Panc1 (cell line): ENCODE results near the gene SENP7. TPM values are rescaled to one million over a fixed set of nuclear protein-coding genes. Genes with fewer than 3 reads are reported as not detected.

ENCODE experiments used
- ATAC-seq: fragments of 200-7000 bp; cut with Tn5 transposase; 2 replicates; pipeline ENCODE4 v1.9.1; 2020; ENCODE audit warnings: mild to moderate bottlenecking, moderate library complexity
- BruUV-seq: library from RNA; stranded (reverse); fragments of 400-500 nt; replicated peaks from 2 replicates; lab custom pipeline; 2021; lab: Mats Ljungman, UMichigan
- CTCF ChIA-PET: fragments of 300-600 bp; sonication (Branson Sonifier 250); formaldehyde crosslinking; loops from one replicate; lab custom pipeline; 2022; ENCODE audit warnings: antibody characterized with exemption; lab: Charles Lee
- POLR2A ChIA-PET: fragments of 300-600 bp; sonication (Branson Sonifier 250); formaldehyde crosslinking; loops from one replicate; lab custom pipeline; 2022; ENCODE audit warnings: antibody characterized with exemption; lab: Charles Lee
- DNase-seq: peaks from one replicate; pipeline ENCODE4 v3.0.0-alpha.2; 2010; ENCODE audit warnings: low read depth, low spot score
- H3K27ac ChIP-seq: 2 replicates; pipeline ENCODE4 v1.5.1; 2011; ENCODE audit warnings: mild to moderate bottlenecking, low read length, inconsistent platforms
- H3K27me3 ChIP-seq: fragments of 200-500 bp; sonication (Bioruptor generic); 2 replicates; pipeline ENCODE4 v1.6.0; 2014; ENCODE audit warnings: low read length, inconsistent platforms; ENCODE audit not compliant: control insufficient read depth, insufficient read depth
- H3K36me3 ChIP-seq: fragments of 200-500 bp; sonication (Bioruptor generic); 2 replicates; pipeline ENCODE4 v1.5.1; 2014; ENCODE audit warnings: inconsistent platforms, mild to moderate bottlenecking, low read length, moderate library complexity; ENCODE audit not compliant: control insufficient read depth, insufficient read depth
- H3K4me1 ChIP-seq: 2 replicates; pipeline ENCODE4 v1.5.1; 2011; ENCODE audit warnings: inconsistent platforms, mild to moderate bottlenecking, low read length, moderate library complexity; ENCODE audit not compliant: control insufficient read depth, insufficient read depth
- H3K4me3 ChIP-seq, 2 experiments: 2 replicates each; pipeline ENCODE4 v1.5.1; 2011 to 2012; ENCODE audit warnings: low read depth in 2 of 2, low read length in 2 of 2, mild to moderate bottlenecking in 2 of 2, inconsistent platforms in 1 of 2, moderate library complexity in 1 of 2
- H3K9me3 ChIP-seq: fragments of 200-500 bp; sonication (Bioruptor generic); 2 replicates; pipeline ENCODE4 v1.5.1; 2014; ENCODE audit warnings: low read depth, mild to moderate bottlenecking, inconsistent platforms, low read length, moderate library complexity; ENCODE audit not compliant: control insufficient read depth, insufficient read depth
- CTCF ChIP-seq: fragments of 450-650 bp; IDR thresholded peaks from 2 replicates; pipeline ENCODE4 v1.5.1; 2017; ENCODE audit warnings: mild to moderate bottlenecking
- POLR2AphosphoS5 ChIP-seq: IDR thresholded peaks from 2 replicates; pipeline ENCODE4 v1.6.1; 2012; ENCODE audit warnings: mild to moderate bottlenecking, low read depth, low read length, moderate library complexity
- REST ChIP-seq, 2 experiments: IDR thresholded peaks; 2 replicates each; pipeline ENCODE4 v1.6.1; 2011 to 2012; ENCODE audit warnings: low read depth in 2 of 2, control low read depth in 1 of 2, low read length in 1 of 2, mild to moderate bottlenecking in 1 of 2, moderate library complexity in 1 of 2; ENCODE audit not compliant: insufficient read depth in 1 of 2
- SIN3A ChIP-seq: IDR thresholded peaks from 2 replicates; pipeline ENCODE4 v1.6.1; 2012; ENCODE audit warnings: low read depth, mild to moderate bottlenecking, low read length, moderate library complexity, borderline replicate concordance; ENCODE audit not compliant: insufficient read depth
- TCF7L2 ChIP-seq: IDR thresholded peaks from 2 replicates; pipeline ENCODE4 v1.6.1; 2011; ENCODE audit warnings: mild to moderate bottlenecking, low read depth, low read length, inconsistent platforms
- in situ Hi-C: cut with HindIII; loops from 2 replicates; pipeline ENCODE4 v1.10.0; 2016; ENCODE audit warnings: low sequenced_read_pairs, low pct_unique_long_range_greater_than_20kb
- intact Hi-C: fragments of 100-400 bp; cut with micrococcal nuclease; formaldehyde crosslinking; loops from one replicate; pipeline ENCODE4 v1.10.0; 2022; ENCODE audit not compliant: unreplicated experiment
- total RNA-seq: library from RNA; stranded (reverse); gene quantifications from one replicate; pipeline ENCODE4 v1.2.1, GENCODE V29; 2021; ENCODE audit not compliant: unreplicated experiment

SENP7 gene
- total RNA-seq, 1 experiment from 2014 or later, result 10.1 TPM

GRCh38 chr3:101381809-101382208, 131.2 kb downstream of the SENP7 start:
- ATAC-seq, result peak; percentile 76
- CTCF ChIA-PET, result interaction anchor here (0.6 to 0.9 kb wide), 2 partner anchors 131 to 790 kb away, joined by 4 to 5 read pairs; partner anchors contain the start of gene SENP7
- POLR2A ChIA-PET, result no interaction called here

GRCh38 chr3:101379658-101380376, 133.2 kb downstream of the SENP7 start:
- Histone ChIP-seq H3K4me1 (no peaks in the 10 kb centered on the region), H3K27ac (no peak overlapping the region), H3K4me3 (no peak overlapping the region), H3K9me3 (no peaks in the 10 kb centered on the region), H3K36me3 (no peaks in the 10 kb centered on the region), H3K27me3 (no peaks in the 10 kb centered on the region)
- in situ Hi-C loops, result no loop called here
- ChIA-PET CTCF (no interaction called here), POLR2A (no interaction called here)
- ATAC-seq, result no peak
- BruUV-seq, result no TSS peak
- no peak for DNase-seq
- intact Hi-C loops, result loop anchor here (5.0 to 10.0 kb wide), 3 partner anchors 155 to 623 kb away; no protein-coding TSS in a partner anchor
- no peak for TF ChIP-seq CTCF
- TF ChIP-seq REST (IDR thresholded peaks at IDR 0.05; ENCODE audit: insufficient read depth in 1 of 2, low read depth in 2 of 2, low read length in 1 of 2), result no peak
- no peak for TF ChIP-seq SIN3A
- no peak for TF ChIP-seq TCF7L2

More at GRCh38 chr3:101381809-101382208, 131.2 kb downstream of the SENP7 start:
- no peak for DNase-seq
- no TSS peak for BruUV-seq
- Histone ChIP-seq H3K4me1 (no peaks in the 10 kb centered on the region), H3K4me3 (no peak overlapping the region), H3K9me3 (no peaks in the 10 kb centered on the region), H3K27me3 (no peaks in the 10 kb centered on the region), H3K36me3 (no peaks in the 10 kb centered on the region), H3K27ac (no peak overlapping the region)
- TF ChIP-seq POLR2AphosphoS5, result no peak
- no peak for TF ChIP-seq SIN3A
- no peak for TF ChIP-seq TCF7L2
- no peak for TF ChIP-seq REST (IDR thresholded peaks at IDR 0.05; ENCODE audit: insufficient read depth in 1 of 2, low read depth in 2 of 2, low read length in 1 of 2)
- TF ChIP-seq CTCF, result peak; percentile 70; the same call in 1 of the 2 replicates
- intact Hi-C loops (loop anchor here (5.0 to 10.0 kb wide), 3 partner anchors 157 to 625 kb away; no protein-coding TSS in a partner anchor), in situ Hi-C loops (no loop called here)
